Tibial nerve (tissue), 3 donors: Measurements from ENCODE around the gene TMEM235.

Source experiments
- POLR2A ChIP-seq, 2 donors: fragments of 450-650 bp; IDR thresholded peaks; one replicate each; pipeline ENCODE4 v1.6.1; 2017; ENCODE audit warnings: antibody characterized with exemption in 2 of 2, mild to moderate bottlenecking in 2 of 2, moderate library complexity in 2 of 2
- TF ChIP-seq, protein P1 (sequence below), 5 experiments: fragments of 200-600 bp in 3 of 5; fragments of 450-650 bp in 2 of 5; sonication (generic) in 3 of 5; IDR thresholded peaks; one replicate each; pipeline ENCODE4 v1.5.1; 2016 to 2019; ENCODE audit warnings: antibody characterized with exemption in 5 of 5, mild to moderate bottlenecking in 3 of 5, moderate library complexity in 2 of 5

DNA sequence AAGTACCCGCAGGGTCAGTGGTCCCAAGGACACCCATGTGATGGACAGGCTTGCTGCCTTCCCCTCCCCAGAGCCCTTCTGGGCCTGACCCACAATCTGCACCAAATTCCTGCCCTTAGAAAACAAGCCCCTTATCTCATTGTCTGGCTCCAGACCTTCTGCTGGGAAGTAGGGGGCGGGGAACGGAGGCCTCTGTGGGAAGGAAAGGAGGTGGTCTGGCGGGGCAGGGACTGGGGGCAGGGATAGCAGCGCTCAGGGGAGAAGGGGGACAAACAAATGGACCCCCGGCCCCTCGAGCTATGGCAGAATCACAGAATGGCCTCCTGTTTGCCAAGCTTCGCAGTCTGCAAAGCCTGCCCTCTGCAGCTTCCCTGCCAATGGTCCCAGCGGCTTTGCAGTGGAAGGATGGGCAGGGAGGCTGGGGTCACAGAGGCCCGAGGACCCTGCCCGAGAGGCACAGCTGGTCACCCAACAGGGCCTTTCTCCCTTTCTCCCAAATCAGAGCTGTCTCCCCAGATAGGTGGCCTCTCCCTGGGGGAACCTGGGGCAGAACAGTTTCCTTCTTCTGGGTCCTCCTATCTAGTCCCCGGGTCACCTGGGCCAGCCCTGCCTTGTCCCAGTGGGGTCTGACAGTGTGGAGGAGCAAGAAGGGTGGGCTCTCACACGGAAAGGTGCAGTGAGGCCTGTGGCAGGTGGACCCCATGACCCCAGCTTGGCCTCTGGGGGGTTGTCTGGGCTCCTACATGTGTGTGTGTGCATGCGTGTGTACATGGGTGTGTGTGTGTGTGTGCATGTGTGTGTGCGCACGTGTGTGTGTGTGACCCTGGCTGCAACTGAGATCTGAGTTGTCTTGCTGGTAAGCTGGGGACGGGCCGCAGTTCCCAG, 25.5 kb downstream of the TMEM235 start:
- TF ChIP-seq, protein P1, sequence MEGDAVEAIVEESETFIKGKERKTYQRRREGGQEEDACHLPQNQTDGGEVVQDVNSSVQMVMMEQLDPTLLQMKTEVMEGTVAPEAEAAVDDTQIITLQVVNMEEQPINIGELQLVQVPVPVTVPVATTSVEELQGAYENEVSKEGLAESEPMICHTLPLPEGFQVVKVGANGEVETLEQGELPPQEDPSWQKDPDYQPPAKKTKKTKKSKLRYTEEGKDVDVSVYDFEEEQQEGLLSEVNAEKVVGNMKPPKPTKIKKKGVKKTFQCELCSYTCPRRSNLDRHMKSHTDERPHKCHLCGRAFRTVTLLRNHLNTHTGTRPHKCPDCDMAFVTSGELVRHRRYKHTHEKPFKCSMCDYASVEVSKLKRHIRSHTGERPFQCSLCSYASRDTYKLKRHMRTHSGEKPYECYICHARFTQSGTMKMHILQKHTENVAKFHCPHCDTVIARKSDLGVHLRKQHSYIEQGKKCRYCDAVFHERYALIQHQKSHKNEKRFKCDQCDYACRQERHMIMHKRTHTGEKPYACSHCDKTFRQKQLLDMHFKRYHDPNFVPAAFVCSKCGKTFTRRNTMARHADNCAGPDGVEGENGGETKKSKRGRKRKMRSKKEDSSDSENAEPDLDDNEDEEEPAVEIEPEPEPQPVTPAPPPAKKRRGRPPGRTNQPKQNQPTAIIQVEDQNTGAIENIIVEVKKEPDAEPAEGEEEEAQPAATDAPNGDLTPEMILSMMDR (IDR thresholded peaks at IDR 0.05): no peak
- TF ChIP-seq POLR2A (IDR thresholded peaks at IDR 0.05): no peak
